CD8-positive, alpha-beta memory T cell (primary cell): ENCODE results near the gene C1orf198. TPM values are rescaled to one million over a fixed set of nuclear protein-coding genes. Genes with fewer than 3 reads are reported as not detected.

Experiments
- CTCF ChIA-PET: fragments of 350-600 bp; sonication (Branson Sonifier 250); formaldehyde crosslinking; loops from one replicate; lab custom pipeline; 2021; ENCODE audit warnings: antibody characterized with exemption; lab: Charles Lee
- POLR2A ChIA-PET: fragments of 350-600 bp; sonication (Branson Sonifier 250); formaldehyde crosslinking; loops from one replicate; lab custom pipeline; 2021; ENCODE audit warnings: antibody characterized with exemption; lab: Charles Lee
- DNase-seq, 5 donors: peaks; one replicate each; pipeline versions ENCODE4 v3.0.0 to v3.0.0-alpha.2; 2020 to 2022; ENCODE audit warnings: mixed read lengths in 1 of 5
- H3K27ac ChIP-seq: one replicate; pipeline ENCODE4 v1.7.0; 2013; ENCODE audit warnings: low read depth, mild to moderate bottlenecking, low read length, moderate library complexity
- H3K27me3 ChIP-seq: 2 replicates; pipeline ENCODE4 v1.7.0; 2013; ENCODE audit warnings: low read length, mild to moderate bottlenecking; ENCODE audit not compliant: insufficient read depth, poor library complexity, severe bottlenecking
- H3K36me3 ChIP-seq: 2 replicates; pipeline ENCODE4 v1.7.0; 2013; ENCODE audit warnings: mild to moderate bottlenecking, low read length, moderate library complexity; ENCODE audit not compliant: insufficient read depth
- H3K4me1 ChIP-seq: 2 replicates; pipeline ENCODE4 v1.7.0; 2013; ENCODE audit warnings: mild to moderate bottlenecking, low read length, moderate library complexity; ENCODE audit not compliant: insufficient read depth
- H3K4me3 ChIP-seq: 2 replicates; pipeline ENCODE4 v1.7.0; 2013; ENCODE audit warnings: mild to moderate bottlenecking, low read length
- H3K9me3 ChIP-seq: 2 replicates; pipeline ENCODE4 v1.7.0; 2013; ENCODE audit warnings: mild to moderate bottlenecking, low read length
- H3K27ac Mint-ChIP-seq, 8 donors: one replicate each; pipeline ENCODE4 v1.8.0; 2020 to 2021; ENCODE audit warnings: mixed read lengths in 8 of 8, mild to moderate bottlenecking in 6 of 8, inconsistent platforms in 3 of 8, moderate library complexity in 3 of 8
- H3K27me3 Mint-ChIP-seq, 2 donors: one replicate each; pipeline ENCODE4 v1.8.0; 2020 to 2021; ENCODE audit warnings: mixed read lengths in 2 of 2, mild to moderate bottlenecking in 1 of 2, moderate library complexity in 1 of 2
- H3K36me3 Mint-ChIP-seq, 3 donors: one replicate each; pipeline ENCODE4 v1.8.0; 2020 to 2021; ENCODE audit warnings: mixed read lengths in 3 of 3, inconsistent platforms in 1 of 3, mild to moderate bottlenecking in 1 of 3
- H3K4me1 Mint-ChIP-seq, 3 donors: one replicate each; pipeline ENCODE4 v1.8.0; 2020 to 2021; ENCODE audit warnings: mixed read lengths in 3 of 3, inconsistent platforms in 1 of 3, mild to moderate bottlenecking in 1 of 3
- H3K4me3 Mint-ChIP-seq, 7 donors: one replicate each; pipeline ENCODE4 v1.8.0; 2020 to 2021; ENCODE audit warnings: mixed read lengths in 7 of 7, mild to moderate bottlenecking in 6 of 7, moderate library complexity in 4 of 7, inconsistent platforms in 2 of 7
- H3K9me3 Mint-ChIP-seq, 5 donors: one replicate each; pipeline ENCODE4 v1.8.0; 2020 to 2022; ENCODE audit warnings: mixed read lengths in 5 of 5, mild to moderate bottlenecking in 3 of 5, moderate library complexity in 2 of 5, inconsistent platforms in 1 of 5
- polyA plus RNA-seq: library from polyadenylated mRNA; unstranded; fragments of 300-500 nt; fragmentation: Illumina TruSeq; gene quantifications from one replicate; pipeline ENCODE4 v1.2.3, GENCODE V29; 2021
- total RNA-seq, 2 experiments: library from RNA; stranded (reverse); gene quantifications; one replicate each; pipeline ENCODE4 v1.2.3, GENCODE V29; 2021

C1orf198 gene
- total and polyA plus RNA-seq, 3 experiments from 2014 or later, result 5.7 to 7.2 (median 5.9) TPM

- Histone ChIP-seq H3K27ac (no peak overlapping the region), H3K9me3 (no peaks in the 10 kb centered on the region), H3K36me3 (no peaks in the 10 kb centered on the region), H3K27me3 (no peaks in the 10 kb centered on the region), H3K4me1 (no peaks in the 10 kb centered on the region), H3K4me3 (no peak overlapping the region)
- CTCF ChIA-PET, result interaction anchor here (0.6 kb wide), 1 partner anchor 83 kb away, joined by 3 read pairs; no protein-coding TSS in a partner anchor
- Mint-ChIP-seq H3K4me3 (no peak overlapping the region), H3K36me3 (peaks cover 7 to 14% (median 12%) of the 10 kb centered on the region in 3 donors), H3K27me3 (peaks cover 4 to 19% of the 10 kb centered on the region in 2 donors), H3K4me1 (no peaks in the 10 kb centered on the region), H3K27ac (no peak overlapping the region), H3K9me3 (peaks cover 0 to 5% (median 4%) of the 10 kb centered on the region in 5 donors)
- POLR2A ChIA-PET, result no interaction called here
- DNase-seq, result no peak
These were observed 32.0 kb downstream of the C1orf198 start for GRCh38 chr1:230836347-230836746.

GRCh38 chr1:230834292-230834691 lies 34.0 kb downstream of the C1orf198 start:
- Histone ChIP-seq H3K9me3 (no peaks in the 10 kb centered on the region), H3K27me3 (no peaks in the 10 kb centered on the region), H3K4me3 (no peak overlapping the region), H3K36me3 (no peaks in the 10 kb centered on the region), H3K4me1 (no peaks in the 10 kb centered on the region), H3K27ac (no peak overlapping the region)
- Mint-ChIP-seq H3K4me1 (no peaks in the 10 kb centered on the region), H3K27ac (no peak overlapping the region), H3K4me3 (no peak overlapping the region), H3K9me3 (peaks cover 0 to 6% (median 4%) of the 10 kb centered on the region in 5 donors), H3K27me3 (peaks cover 5 to 19% of the 10 kb centered on the region in 2 donors), H3K36me3 (peaks cover 7 to 8% (median 8%) of the 10 kb centered on the region in 3 donors)
- POLR2A ChIA-PET, result no interaction called here
- CTCF ChIA-PET, result no interaction called here
- no peak for DNase-seq

- no peak for DNase-seq
- Histone ChIP-seq H3K27me3 (no peaks in the 10 kb centered on the region), H3K4me1 (no peaks in the 10 kb centered on the region), H3K9me3 (no peaks in the 10 kb centered on the region), H3K4me3 (no peak overlapping the region), H3K36me3 (no peaks in the 10 kb centered on the region), H3K27ac (no peak overlapping the region)
- Mint-ChIP-seq H3K27me3 (peaks cover 5 to 19% of the 10 kb centered on the region in 2 donors), H3K9me3 (peaks cover 0 to 6% (median 4%) of the 10 kb centered on the region in 5 donors), H3K4me3 (no peak overlapping the region), H3K36me3 (peaks cover 3 to 4% (median 4%) of the 10 kb centered on the region in 3 donors), H3K4me1 (no peaks in the 10 kb centered on the region), H3K27ac (peak overlapping the region in 1 of 8 donors; percentile 48)
- ChIA-PET CTCF (no interaction called here), POLR2A (no interaction called here)
These were observed 34.8 kb downstream of the C1orf198 start for GRCh38 chr1:230833511-230833910.

- H3K4me1 Mint-ChIP-seq, result no peaks in the 10 kb centered on the region
- H3K36me3 Mint-ChIP-seq, result peaks cover 0 to 2% (median 0%) of the 10 kb centered on the region in 3 donors
- CTCF ChIA-PET, result no interaction called here
These were observed 35.8 kb downstream of the C1orf198 start for GRCh38 chr1:230832476-230832875.

GRCh38 chr1:230831771-230832170 lies 36.5 kb downstream of the C1orf198 start:
- DNase-seq, result no peak
- Mint-ChIP-seq H3K9me3 (peaks cover 0 to 6% (median 4%) of the 10 kb centered on the region in 5 donors), H3K36me3 (no peaks in the 10 kb centered on the region), H3K4me3 (no peak overlapping the region), H3K27ac (no peak overlapping the region), H3K4me1 (no peaks in the 10 kb centered on the region), H3K27me3 (peaks cover 7 to 19% of the 10 kb centered on the region in 2 donors)
- no peaks in the 10 kb centered on the region for H3K4me1 ChIP-seq
- no peak overlapping the region for H3K4me3 ChIP-seq
- no peak overlapping the region for H3K27ac ChIP-seq
- ChIA-PET CTCF (no interaction called here), POLR2A (no interaction called here)
- H3K36me3 ChIP-seq, result no peaks in the 10 kb centered on the region
- H3K9me3 ChIP-seq, result no peaks in the 10 kb centered on the region
- no peaks in the 10 kb centered on the region for H3K27me3 ChIP-seq

More at GRCh38 chr1:230832476-230832875, 35.8 kb downstream of the C1orf198 start:
- POLR2A ChIA-PET, result no interaction called here
- Mint-ChIP-seq H3K27me3 (peaks cover 6 to 19% of the 10 kb centered on the region in 2 donors), H3K9me3 (peaks cover 0 to 6% (median 4%) of the 10 kb centered on the region in 5 donors), H3K4me3 (no peak overlapping the region), H3K27ac (peak overlapping the region in 1 of 8 donors; percentile 71)
- H3K27me3 ChIP-seq, result no peaks in the 10 kb centered on the region
- DNase-seq, result no peak
- H3K4me3 ChIP-seq, result no peak overlapping the region
- no peaks in the 10 kb centered on the region for H3K9me3 ChIP-seq
- no peaks in the 10 kb centered on the region for H3K36me3 ChIP-seq
- H3K27ac ChIP-seq, result no peak overlapping the region
- H3K4me1 ChIP-seq, result no peaks in the 10 kb centered on the region

- H3K4me1 Mint-ChIP-seq, result no peaks in the 10 kb centered on the region
- H3K9me3 Mint-ChIP-seq, result peaks cover 0 to 6% (median 4%) of the 10 kb centered on the region in 5 donors
- no peak overlapping the region for H3K4me3 ChIP-seq
- no peaks in the 10 kb centered on the region for H3K36me3 Mint-ChIP-seq
- no peaks in the 10 kb centered on the region for H3K9me3 ChIP-seq
- CTCF ChIA-PET, result no interaction called here
- no peaks in the 10 kb centered on the region for H3K4me1 ChIP-seq
- H3K4me3 Mint-ChIP-seq, result no peak overlapping the region
- H3K27ac Mint-ChIP-seq, result no peak overlapping the region
- DNase-seq, result no peak
- H3K36me3 ChIP-seq, result no peaks in the 10 kb centered on the region
- H3K27ac ChIP-seq, result no peak overlapping the region
- POLR2A ChIA-PET, result no interaction called here
- H3K27me3 Mint-ChIP-seq, result peaks cover 7 to 18% of the 10 kb centered on the region in 2 donors
- no peaks in the 10 kb centered on the region for H3K27me3 ChIP-seq
These were observed 39.9 kb downstream of the C1orf198 start for GRCh38 chr1:230828421-230828820.

GRCh38 chr1:230827801-230828200 lies 40.5 kb downstream of the C1orf198 start:
- Mint-ChIP-seq H3K27ac (no peak overlapping the region), H3K4me1 (no peaks in the 10 kb centered on the region), H3K4me3 (no peak overlapping the region), H3K36me3 (no peaks in the 10 kb centered on the region), H3K9me3 (peaks cover 0 to 6% (median 0%) of the 10 kb centered on the region in 5 donors), H3K27me3 (peaks cover 4 to 14% of the 10 kb centered on the region in 2 donors)
- no peak for DNase-seq
- Histone ChIP-seq H3K9me3 (no peaks in the 10 kb centered on the region), H3K4me1 (no peaks in the 10 kb centered on the region), H3K4me3 (no peak overlapping the region), H3K27ac (no peak overlapping the region), H3K36me3 (no peaks in the 10 kb centered on the region), H3K27me3 (no peaks in the 10 kb centered on the region)
- ChIA-PET POLR2A (no interaction called here), CTCF (no interaction called here)

GRCh38 chr1:230827081-230827681 lies 41.1 kb downstream of the C1orf198 start:
- no peaks in the 10 kb centered on the region for H3K4me1 ChIP-seq
- CTCF ChIA-PET, result no interaction called here
- POLR2A ChIA-PET, result no interaction called here

More at GRCh38 chr1:230827081-230827681, 41.1 kb downstream of the C1orf198 start:
- DNase-seq, result no peak
- Mint-ChIP-seq H3K4me1 (no peaks in the 10 kb centered on the region), H3K27me3 (peaks cover 3 to 11% of the 10 kb centered on the region in 2 donors), H3K36me3 (no peaks in the 10 kb centered on the region), H3K4me3 (no peak overlapping the region), H3K9me3 (peaks cover 0 to 6% (median 0%) of the 10 kb centered on the region in 5 donors), H3K27ac (no peak overlapping the region)
- no peak overlapping the region for H3K4me3 ChIP-seq
- no peaks in the 10 kb centered on the region for H3K27me3 ChIP-seq
- no peaks in the 10 kb centered on the region for H3K9me3 ChIP-seq
- H3K36me3 ChIP-seq, result no peaks in the 10 kb centered on the region
- H3K27ac ChIP-seq, result no peak overlapping the region
